ENCODE results near the gene PFDN1. TPM values are rescaled to one million over a fixed set of nuclear protein-coding genes. Genes with fewer than 3 reads are reported as not detected.
A peak's percentile ranks its signal among the peaks of the same experiment; 100 is the strongest.

Gene PFDN1, protein sequence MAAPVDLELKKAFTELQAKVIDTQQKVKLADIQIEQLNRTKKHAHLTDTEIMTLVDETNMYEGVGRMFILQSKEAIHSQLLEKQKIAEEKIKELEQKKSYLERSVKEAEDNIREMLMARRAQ
- 31.2 and 60.2 TPM in 2 replicates for total RNA-seq (ENCODE audit: low replicate concordance)

DNA sequence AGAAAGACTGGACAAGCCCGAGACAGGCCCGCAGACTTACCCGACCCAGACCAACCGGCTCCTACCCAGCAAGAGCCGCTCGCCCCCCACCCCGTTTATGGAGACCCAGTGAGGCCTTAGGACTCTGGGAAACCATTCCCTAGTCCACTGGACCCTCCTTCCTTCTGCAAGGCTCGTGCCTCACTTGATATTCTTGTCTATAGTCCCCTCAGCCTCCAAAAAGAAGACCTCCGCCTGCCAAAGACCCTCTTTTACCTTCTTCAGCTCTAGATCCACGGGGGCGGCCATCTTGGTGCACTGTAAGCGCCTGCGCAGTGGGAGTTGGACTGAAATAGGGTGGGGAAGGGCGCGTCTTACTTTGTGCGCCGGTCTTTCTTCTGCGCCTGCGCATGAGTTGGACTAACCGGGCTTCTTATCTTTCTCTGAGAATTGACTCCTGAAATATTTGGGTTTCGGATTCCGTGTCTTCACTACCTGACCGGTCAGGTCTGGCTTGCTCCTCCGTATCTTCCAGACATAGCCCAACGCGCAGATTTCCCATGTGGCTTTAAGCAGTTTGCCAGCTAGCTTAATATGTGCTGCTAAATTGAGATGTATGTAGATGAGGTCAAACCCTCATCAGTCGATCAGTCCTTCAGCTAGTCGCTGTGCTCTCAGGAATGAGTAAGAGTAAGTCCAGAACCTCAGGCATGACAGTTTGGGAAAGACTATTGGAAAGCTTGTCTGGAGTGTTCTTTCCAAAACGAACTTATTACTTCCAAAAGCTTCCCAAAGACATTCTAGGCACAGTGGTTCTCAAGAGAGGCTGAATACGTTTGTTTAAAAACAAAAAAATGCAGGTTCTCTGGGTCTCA, at the start of gene PFDN1:
PFDN1 (minus strand) TSS at position 316 of the 854 bp plus-strand sequence; CDS start at position 288, 28 bp downstream.
- TF ChIP-seq, protein P1, sequence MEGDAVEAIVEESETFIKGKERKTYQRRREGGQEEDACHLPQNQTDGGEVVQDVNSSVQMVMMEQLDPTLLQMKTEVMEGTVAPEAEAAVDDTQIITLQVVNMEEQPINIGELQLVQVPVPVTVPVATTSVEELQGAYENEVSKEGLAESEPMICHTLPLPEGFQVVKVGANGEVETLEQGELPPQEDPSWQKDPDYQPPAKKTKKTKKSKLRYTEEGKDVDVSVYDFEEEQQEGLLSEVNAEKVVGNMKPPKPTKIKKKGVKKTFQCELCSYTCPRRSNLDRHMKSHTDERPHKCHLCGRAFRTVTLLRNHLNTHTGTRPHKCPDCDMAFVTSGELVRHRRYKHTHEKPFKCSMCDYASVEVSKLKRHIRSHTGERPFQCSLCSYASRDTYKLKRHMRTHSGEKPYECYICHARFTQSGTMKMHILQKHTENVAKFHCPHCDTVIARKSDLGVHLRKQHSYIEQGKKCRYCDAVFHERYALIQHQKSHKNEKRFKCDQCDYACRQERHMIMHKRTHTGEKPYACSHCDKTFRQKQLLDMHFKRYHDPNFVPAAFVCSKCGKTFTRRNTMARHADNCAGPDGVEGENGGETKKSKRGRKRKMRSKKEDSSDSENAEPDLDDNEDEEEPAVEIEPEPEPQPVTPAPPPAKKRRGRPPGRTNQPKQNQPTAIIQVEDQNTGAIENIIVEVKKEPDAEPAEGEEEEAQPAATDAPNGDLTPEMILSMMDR (IDR thresholded peaks at IDR 0.05; ENCODE audit: insufficient read depth, low read length) = no peak
- peak within 1 kb of the TSS; percentile 98 for H3K4me3 ChIP-seq (ENCODE audit: low read depth, low read length)
- DNase-seq (ENCODE audit: low read depth) = peak; percentile 95

DNA sequence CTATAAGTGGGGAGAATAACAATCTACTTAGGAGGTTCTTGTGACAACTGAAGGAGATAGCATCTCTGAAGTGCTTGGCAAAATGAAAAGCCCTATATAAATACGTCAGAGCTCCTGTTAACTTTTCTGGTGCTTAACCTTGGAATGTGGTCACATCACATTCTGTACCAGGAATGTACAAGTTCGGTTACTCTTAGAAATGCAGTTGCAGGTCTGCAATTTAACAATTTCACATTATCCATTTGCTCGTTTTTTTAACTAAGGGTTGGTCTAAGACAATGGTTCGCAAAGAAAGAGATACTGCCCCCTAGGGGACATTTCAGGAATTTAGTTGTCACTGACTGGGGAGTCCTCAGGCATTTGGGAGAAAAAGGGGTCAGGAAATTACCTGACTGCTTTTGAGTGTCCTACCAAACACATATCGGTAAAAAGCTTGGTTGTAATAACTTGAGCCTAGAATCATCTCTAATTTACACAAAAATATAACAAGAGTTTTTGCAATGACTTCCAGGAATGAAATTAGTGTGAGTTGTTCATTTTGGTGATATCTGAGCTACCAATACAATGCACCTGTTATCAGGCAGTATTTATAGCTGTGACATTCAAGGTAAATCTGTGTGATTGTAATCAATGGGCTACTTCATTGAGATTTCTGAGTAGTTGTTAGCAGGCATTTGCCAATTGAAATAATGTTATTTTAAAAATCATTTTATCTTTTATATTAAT, 48.9 kb upstream of the PFDN1 start:
- DNase-seq (ENCODE audit: low read depth) = peak; percentile 84
- TF ChIP-seq, protein P1 (IDR thresholded peaks at IDR 0.05; ENCODE audit: insufficient read depth, low read length) = peak; percentile 89
- H3K4me3 ChIP-seq (ENCODE audit: low read depth, low read length) = no peak overlapping the region

DNA sequence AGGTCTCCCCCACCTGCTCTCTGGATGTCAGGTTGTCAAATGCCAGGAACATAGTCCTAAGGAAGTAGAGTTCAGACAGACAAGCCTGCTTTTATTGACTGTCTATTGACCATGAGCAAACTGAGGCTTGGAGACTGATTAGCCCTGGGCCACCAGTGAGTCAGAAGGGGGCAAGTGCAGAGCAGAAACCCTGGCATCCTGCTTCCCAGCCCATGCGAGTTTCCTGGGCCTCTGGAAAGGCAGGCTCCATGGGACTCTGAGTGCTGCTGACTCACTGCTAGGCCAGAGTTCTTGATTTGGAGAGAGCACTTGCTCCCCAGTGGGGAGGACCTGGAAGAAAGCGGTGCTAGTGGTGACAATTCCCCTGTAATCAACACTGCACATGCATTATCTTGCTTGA, 46.3 kb upstream of the PFDN1 start:
- peak; percentile 28 for DNase-seq (ENCODE audit: low read depth)
- TF ChIP-seq, protein P1 (IDR thresholded peaks at IDR 0.05; ENCODE audit: insufficient read depth, low read length) = no peak
- H3K4me3 ChIP-seq (ENCODE audit: low read depth, low read length) = no peak overlapping the region

DNA sequence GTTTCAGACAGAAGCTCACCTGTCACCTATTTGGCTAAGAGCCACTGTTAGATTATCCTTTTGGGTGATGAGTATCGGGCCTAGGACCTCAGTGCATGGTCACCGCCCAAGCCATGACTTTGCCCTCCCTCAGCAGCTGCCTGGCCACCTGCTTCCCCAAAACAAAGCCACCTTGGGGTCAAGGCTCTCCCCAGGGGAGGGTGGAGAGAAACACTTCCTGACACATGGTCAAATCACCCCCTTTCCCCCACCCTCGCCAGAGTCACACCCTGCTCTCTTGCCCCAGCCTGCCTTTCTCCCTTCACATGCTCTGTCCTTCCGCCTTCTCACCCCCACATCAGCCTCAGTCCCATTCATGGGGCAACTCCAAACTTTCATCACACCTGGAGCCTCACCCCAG, 45.2 kb upstream of the PFDN1 start:
- no peak for DNase-seq (ENCODE audit: low read depth)
- TF ChIP-seq, protein P1 (IDR thresholded peaks at IDR 0.05; ENCODE audit: insufficient read depth, low read length) = no peak
- H3K4me3 ChIP-seq (ENCODE audit: low read depth, low read length) = no peak overlapping the region

DNA sequence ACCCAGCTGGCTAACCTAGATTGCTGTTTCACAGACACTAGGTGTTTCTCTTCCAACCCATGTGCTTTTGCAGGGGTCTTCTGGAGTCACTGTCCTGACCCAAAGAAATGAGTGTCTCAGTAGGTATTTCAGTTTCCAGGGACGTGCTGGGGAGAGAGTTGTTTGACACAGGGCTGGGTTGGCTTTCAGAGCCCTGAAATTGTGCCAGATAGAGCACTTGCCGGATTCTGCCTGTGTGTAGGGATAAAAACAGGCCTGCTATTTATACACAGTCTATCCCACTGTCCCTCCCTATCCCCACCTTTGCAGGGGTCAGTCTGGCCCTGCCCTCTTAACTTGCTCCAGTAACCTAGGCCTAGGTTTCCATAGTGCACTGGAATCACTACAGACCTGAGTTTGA, 44.5 kb upstream of the PFDN1 start:
- DNase-seq (ENCODE audit: low read depth) = no peak
- TF ChIP-seq, protein P1 (IDR thresholded peaks at IDR 0.05; ENCODE audit: insufficient read depth, low read length) = no peak
- H3K4me3 ChIP-seq (ENCODE audit: low read depth, low read length) = no peak overlapping the region

DNA sequence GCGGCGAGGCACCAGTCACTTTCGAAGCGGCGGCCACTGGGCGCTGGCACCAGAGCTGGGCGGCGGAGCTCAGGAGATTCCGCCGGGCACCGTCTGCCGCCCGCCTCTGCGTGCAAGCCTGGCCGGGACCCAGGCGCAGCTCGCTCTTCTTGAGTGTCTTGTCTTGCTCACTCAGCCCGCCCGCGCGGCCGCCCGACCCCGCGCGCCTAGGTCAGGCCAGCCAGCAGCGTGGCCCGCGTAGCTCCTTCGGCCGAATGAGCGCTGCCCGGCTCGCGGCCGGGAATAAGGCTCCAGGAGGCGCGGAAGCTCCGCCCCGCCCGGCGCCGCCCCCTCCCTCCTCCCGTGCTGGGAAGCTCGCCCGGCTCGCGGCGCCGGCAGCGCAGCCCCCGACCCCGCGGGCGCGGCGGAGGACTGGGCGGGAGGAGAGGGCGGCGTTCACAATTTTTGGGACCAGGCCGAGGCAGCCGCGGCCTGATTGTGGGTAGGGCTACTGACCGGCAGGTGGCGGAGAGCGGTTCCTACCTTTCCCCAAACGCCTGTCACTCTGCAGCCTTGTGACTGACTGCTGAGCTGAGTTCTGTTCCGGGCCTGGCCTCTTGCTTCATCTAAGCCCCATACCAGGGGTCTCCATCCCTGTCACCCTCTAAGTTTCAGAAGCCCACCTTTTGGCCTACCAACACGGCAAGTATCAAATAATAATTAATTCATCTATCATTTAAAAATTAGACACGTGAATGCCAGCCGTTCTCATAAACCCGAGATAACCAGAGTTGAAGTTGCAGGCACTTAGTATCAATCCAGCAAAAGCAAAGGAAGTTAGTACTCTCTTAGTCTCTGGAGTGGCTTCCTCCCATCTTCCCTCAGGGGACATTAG, 43.7 kb upstream of the PFDN1 start, which contains the start of gene HBEGF:
HBEGF (minus strand) TSS at position 256 of the 874 bp plus-strand sequence. CDS start 275 bp downstream, outside the sequence.
- TF ChIP-seq, protein P1 (IDR thresholded peaks at IDR 0.05; ENCODE audit: insufficient read depth, low read length) = peak; percentile 59
- DNase-seq (ENCODE audit: low read depth) = peak; percentile 55
- peak within 1 kb of the TSS; percentile 78 for H3K4me3 ChIP-seq (ENCODE audit: low read depth, low read length)

All from fibroblast of the aortic adventitia (primary cell).